Esophagus (tissue), 2 donors: ENCODE data around the gene ZNF697. TPM values are rescaled to one million over a fixed set of nuclear protein-coding genes. Genes with fewer than 3 reads are reported as not detected.
"Not testable (repeated sequence)": the region's sequence is repeated elsewhere in the genome, so short reads cannot be mapped to it uniquely, and the experiment has no call there.

Source experiments
- H3K27ac ChIP-seq, 2 donors: one replicate each; pipeline ENCODE4 v1.5.1; 2013; ENCODE audit warnings: low read depth in 2 of 2, mild to moderate bottlenecking in 2 of 2, inconsistent platforms in 1 of 2, low read length in 1 of 2, moderate library complexity in 1 of 2
- H3K27me3 ChIP-seq, 2 donors: one replicate each; pipeline ENCODE4 v1.6.1; 2013; ENCODE audit warnings: low read length in 2 of 2, control low read depth in 1 of 2, mild to moderate bottlenecking in 1 of 2; ENCODE audit not compliant: insufficient read depth in 2 of 2, control insufficient read depth in 1 of 2
- H3K36me3 ChIP-seq, 2 donors: one replicate each; pipeline ENCODE4 v1.6.1; 2013; ENCODE audit warnings: low read length in 1 of 2; ENCODE audit not compliant: control insufficient read depth in 2 of 2, insufficient read depth in 2 of 2
- H3K4me1 ChIP-seq, 2 donors: one replicate each; pipeline ENCODE4 v1.6.1; 2013; ENCODE audit warnings: low read length in 1 of 2; ENCODE audit not compliant: control insufficient read depth in 2 of 2, insufficient read depth in 2 of 2
- H3K4me3 ChIP-seq, 2 donors: one replicate each; pipeline ENCODE4 v1.5.1; 2013; ENCODE audit warnings: low read length in 2 of 2, mild to moderate bottlenecking in 2 of 2, low read depth in 1 of 2, moderate library complexity in 1 of 2
- H3K9me3 ChIP-seq, 2 donors: one replicate each; pipeline ENCODE4 v1.6.1; 2013; ENCODE audit warnings: mild to moderate bottlenecking in 2 of 2, low read depth in 1 of 2, low read length in 1 of 2, moderate library complexity in 1 of 2; ENCODE audit not compliant: control insufficient read depth in 2 of 2, insufficient read depth in 1 of 2
- WGBS, 2 donors: extraction: QIAGEN DNeasy Blood & Tissue Kit; methylation state at CpG; one replicate each; pipeline ENCODE4 v1.1.7; 2013; 5-methylcytosine and 5-hydroxymethylcytosine counted together
- polyA plus RNA-seq, 2 donors: library from polyadenylated mRNA; stranded (reverse); fragments of 200-250 nt; gene quantifications; one replicate each; pipeline ENCODE4 v1.2.3, GENCODE V29; 2013
- donor health status: healthy with polysubstance abuse.
- donor health status: Bipolar disorder and iron deficiency.

Gene ZNF697
- polyA plus RNA-seq, 2 donors, result 0.26 to 0.40 TPM

GRCh38 chr1:119582801-119583200 is 65.3 kb downstream of the ZNF697 start:
- H3K27ac ChIP-seq, result no peak overlapping the region
- 8 to 11% methylated on average over 1 of the region's 1 CpG for WGBS, 2 donors
- H3K27me3 ChIP-seq, result no peaks in the 10 kb centered on the region
- H3K36me3 ChIP-seq, result no peaks in the 10 kb centered on the region
- H3K4me3 ChIP-seq, result no peak overlapping the region
- peaks cover 0 to 2% of the 10 kb centered on the region in 2 donors for H3K4me1 ChIP-seq
- no peaks in the 10 kb centered on the region for H3K9me3 ChIP-seq

- H3K27me3 ChIP-seq, H3K4me3 ChIP-seq: not testable (repeated sequence)
- WGBS, 2 donors, result 86 to 95% methylated on average over 3 of the region's 3 CpGs
Observed at GRCh38 chr1:119581076-119581475, 67.0 kb downstream of the ZNF697 start.

GRCh38 chr1:119573886-119574285 is 74.2 kb downstream of the ZNF697 start:
- Histone ChIP-seq H3K36me3 (no peaks in the 10 kb centered on the region), H3K4me1 (no peaks in the 10 kb centered on the region), H3K27me3 (no peaks in the 10 kb centered on the region), H3K27ac (no peak overlapping the region), H3K4me3 (no peak overlapping the region), H3K9me3 (no peaks in the 10 kb centered on the region)
- 83 to 87% methylated on average over 5 of the region's 5 CpGs for WGBS, 2 donors

More at GRCh38 chr1:119581076-119581475, 67.0 kb downstream of the ZNF697 start:
- H3K9me3 ChIP-seq, H3K36me3 ChIP-seq, H3K4me1 ChIP-seq, H3K27ac ChIP-seq: not testable (repeated sequence)

GRCh38 chr1:119569930-119570622 is 78.0 kb downstream of the ZNF697 start:
- not testable (repeated sequence) for H3K9me3 ChIP-seq, H3K27ac ChIP-seq, H3K4me3 ChIP-seq, H3K36me3 ChIP-seq, H3K4me1 ChIP-seq, H3K27me3 ChIP-seq
- WGBS, 2 donors, result 71 to 77% methylated on average over 6 of the region's 8 CpGs

Other genes starting within 250 kb of the ZNF697 start
- under 1 TPM in 1 of 2 donors, not detected in 1; 0.07 TPM for gene HSD3B2, start 233.1 kb downstream of the ZNF697 start, polyA plus RNA-seq
- gene HSD3B1, start 141.1 kb downstream of the ZNF697 start, polyA plus RNA-seq, result not detected
- gene PHGDH, start 63.7 kb upstream of the ZNF697 start, polyA plus RNA-seq, result 10 to 100 TPM; 24.3 to 68.7 TPM
- gene HMGCS2, start 120.6 kb upstream of the ZNF697 start, polyA plus RNA-seq, result 1 to 10 TPM; 1.3 to 5.8 TPM
- under 1 TPM in 1 of 2 donors, not detected in 1; 0.12 TPM for gene REG4, start 163.2 kb upstream of the ZNF697 start, polyA plus RNA-seq
- gene ADAM30, start 248.2 kb upstream of the ZNF697 start, polyA plus RNA-seq, result not detected